SK-N-SH (cell line): Measurements from ENCODE around the gene FRMD5. TPM values are rescaled to one million over a fixed set of nuclear protein-coding genes. Genes with fewer than 3 reads are reported as not detected.

Experiments used
- CTCF ChIA-PET: fragments of 300-600, 350-600 bp; formaldehyde crosslinking; extraction: SDS; loops from one replicate; lab custom pipeline; 2021; lab: Yijun Ruan, JAX
- POLR2A ChIA-PET: fragments of 350-600 bp; sonication (Branson Sonifier 250); formaldehyde crosslinking; extraction: SDS; loops from one replicate; lab custom pipeline; 2020; ENCODE audit warnings: antibody characterized with exemption, inconsistent platforms; lab: Yijun Ruan, JAX
- DNase-seq: peaks from one replicate; pipeline ENCODE4 v3.0.0; 2012
- H2AFZ ChIP-seq: fragments of 200-600 bp; sonication (generic); 2 replicates; pipeline ENCODE4 v1.8.1; 2016; ENCODE audit warnings: antibody characterized with exemption, mild to moderate bottlenecking, low read depth
- H3F3A ChIP-seq: fragments of 200-600 bp; sonication (generic); replicated peaks from 2 replicates; pipeline ENCODE3; 2016; ENCODE audit warnings: antibody characterized with exemption, mild to moderate bottlenecking; ENCODE audit not compliant: insufficient read depth
- H3K27ac ChIP-seq, 2 experiments: fragments of 200-500 bp in 1 of 2; fragments of 200-600 bp in 1 of 2; sonication (Bioruptor generic) in 1 of 2; sonication (generic), shearing (Covaris generic) in 1 of 2; 2 replicates each; pipeline versions ENCODE4 v1.5.1 to v1.6.1; 2014 to 2016; ENCODE audit warnings: low read depth in 2 of 2, inconsistent platforms in 1 of 2, low read length in 1 of 2, mild to moderate bottlenecking in 1 of 2, mixed read lengths in 1 of 2
- H3K27me3 ChIP-seq: fragments of 200-600 bp; sonication (generic), shearing (Covaris generic); 2 replicates; pipeline ENCODE4 v1.6.1; 2016; ENCODE audit warnings: mixed run types; ENCODE audit not compliant: insufficient read depth
- H3K36me3 ChIP-seq, 2 experiments: fragments of 200-500 bp in 1 of 2; fragments of 200-600 bp in 1 of 2; sonication (Bioruptor generic) in 1 of 2; sonication (generic) in 1 of 2; replicated peaks in 1 of 2; 2 replicates each; pipeline versions ENCODE3 to v1.5.1; 2014 to 2016; ENCODE audit warnings: low read length in 1 of 2, mild to moderate bottlenecking in 1 of 2; ENCODE audit not compliant: insufficient read depth in 2 of 2, control insufficient read depth in 1 of 2
- H3K4me1 ChIP-seq, 2 experiments: fragments of 200-500 bp in 1 of 2; fragments of 200-600 bp in 1 of 2; sonication (Bioruptor generic) in 1 of 2; sonication (generic), shearing (Covaris generic) in 1 of 2; 2 replicates each; pipeline versions ENCODE4 v1.5.1 to v1.6.1; 2014 to 2016; ENCODE audit warnings: low read depth in 1 of 2, low read length in 1 of 2, mixed run types in 1 of 2; ENCODE audit not compliant: insufficient read depth in 2 of 2, control insufficient read depth in 1 of 2
- H3K4me2 ChIP-seq: fragments of 200-600 bp; sonication (generic), shearing (Covaris generic); 2 replicates; pipeline ENCODE4 v1.6.1; 2017; ENCODE audit warnings: mixed run types
- H3K4me3 ChIP-seq, 2 experiments: fragments of 200-500 bp in 1 of 2; fragments of 200-600 bp in 1 of 2; sonication (Bioruptor generic) in 1 of 2; sonication (generic), shearing (Covaris generic) in 1 of 2; 2 replicates each; pipeline versions ENCODE4 v1.5.1 to v1.8.1; 2014 to 2016; ENCODE audit warnings: low read depth in 2 of 2, inconsistent platforms in 1 of 2, low read length in 1 of 2, mild to moderate bottlenecking in 1 of 2, mixed read lengths in 1 of 2, moderate library complexity in 1 of 2
- H3K79me2 ChIP-seq: fragments of 200-600 bp; sonication (generic); 2 replicates; pipeline ENCODE4 v1.8.1; 2017; ENCODE audit warnings: mild to moderate bottlenecking; ENCODE audit not compliant: insufficient read depth
- H3K9ac ChIP-seq: fragments of 200-600 bp; sonication (generic); 2 replicates; pipeline ENCODE4 v1.6.1; 2017; ENCODE audit warnings: mixed run types
- H3K9me2 ChIP-seq: fragments of 200-600 bp; sonication (generic); 2 replicates; pipeline ENCODE4 v1.6.1; 2017; ENCODE audit warnings: mixed run types
- H3K9me3 ChIP-seq: fragments of 200-600 bp; sonication (generic); 2 replicates; pipeline ENCODE4 v1.6.1; 2017; ENCODE audit warnings: mixed run types, mild to moderate bottlenecking, moderate library complexity
- H4K20me1 ChIP-seq: fragments of 200-600 bp; sonication (generic); 2 replicates; pipeline ENCODE4 v1.6.1; 2017; ENCODE audit warnings: mild to moderate bottlenecking, mixed run types; ENCODE audit not compliant: insufficient read depth
- CTCF ChIP-seq: fragments of 200-600 bp; sonication (generic); IDR thresholded peaks from 2 replicates; pipeline ENCODE4 v1.6.1; 2017; ENCODE audit warnings: antibody characterized with exemption, mild to moderate bottlenecking, moderate library complexity
- ELF1 ChIP-seq: IDR thresholded peaks from 2 replicates; pipeline ENCODE4 v1.4.0; 2012
- EP300 ChIP-seq, 2 experiments: IDR thresholded peaks; 2 replicates each; pipeline versions ENCODE4 v1.4.0 to v1.6.1; 2012; ENCODE audit warnings: borderline replicate concordance in 1 of 2, low read depth in 1 of 2, low read length in 1 of 2
- FOXJ3 ChIP-seq: sonication (generic); formaldehyde crosslinking; IDR thresholded peaks from 2 replicates; pipeline ENCODE4 v1.5.1; 2020; ENCODE audit warnings: mild to moderate bottlenecking, missing genetic modification reagents
- GABPA ChIP-seq: IDR thresholded peaks from 2 replicates; pipeline ENCODE4 v1.4.0; 2012; ENCODE audit warnings: low read depth, mild to moderate bottlenecking
- GATA2 ChIP-seq: sonication (generic); formaldehyde crosslinking; IDR thresholded peaks from 2 replicates; pipeline ENCODE4 v1.5.0; 2020; ENCODE audit warnings: mild to moderate bottlenecking, missing genetic modification reagents
- MAX ChIP-seq: IDR thresholded peaks from 2 replicates; pipeline ENCODE4 v1.4.0; 2012; ENCODE audit warnings: low read depth
- MXI1 ChIP-seq: IDR thresholded peaks from 2 replicates; pipeline ENCODE4 v1.6.1; 2012; ENCODE audit warnings: mild to moderate bottlenecking, low read depth, low read length, improper control_type of control experiment
- PBX3 ChIP-seq: IDR thresholded peaks from 2 replicates; pipeline ENCODE4; 2012
- POLR2AphosphoS5 ChIP-seq: IDR thresholded peaks from 2 replicates; pipeline ENCODE4 v1.6.1; 2012; ENCODE audit warnings: low read depth, low read length
- RAD21 ChIP-seq: IDR thresholded peaks from 2 replicates; pipeline ENCODE4 v1.6.1; 2012; ENCODE audit warnings: mild to moderate bottlenecking, low read length
- RCOR1 ChIP-seq: fragments of 150-350 bp; IDR thresholded peaks from 2 replicates; pipeline ENCODE4 v1.6.1; 2017; ENCODE audit warnings: antibody characterized with exemption, low read length
- REST ChIP-seq: IDR thresholded peaks from 2 replicates; pipeline ENCODE4 v1.6.1; 2012; ENCODE audit warnings: mild to moderate bottlenecking, low read depth, low read length, moderate library complexity
- RXRA ChIP-seq: IDR thresholded peaks from 2 replicates; pipeline ENCODE4 v1.4.0; 2012; ENCODE audit warnings: low read depth, mild to moderate bottlenecking, borderline replicate concordance
- SIN3A ChIP-seq: IDR thresholded peaks from 2 replicates; pipeline ENCODE4 v1.6.1; 2012; ENCODE audit warnings: low read depth, mild to moderate bottlenecking, low read length, moderate library complexity, borderline replicate concordance
- SMC3 ChIP-seq: IDR thresholded peaks from 2 replicates; pipeline ENCODE4 v1.6.1; 2012; ENCODE audit warnings: low read depth, low read length, improper control_type of control experiment
- TAF1 ChIP-seq: IDR thresholded peaks from 2 replicates; pipeline ENCODE4 v1.6.1; 2012; ENCODE audit warnings: low read depth, mild to moderate bottlenecking, low read length, moderate library complexity, borderline replicate concordance
- TCF12 ChIP-seq: IDR thresholded peaks from 2 replicates; pipeline ENCODE4 v1.4.0; 2012
- USF1 ChIP-seq: IDR thresholded peaks from 2 replicates; pipeline ENCODE4 v1.4.0; 2012; ENCODE audit warnings: low read depth, borderline replicate concordance
- USF2 ChIP-seq: fragments of 150-350 bp; IDR thresholded peaks from 2 replicates; pipeline ENCODE4 v1.6.1; 2017; ENCODE audit warnings: antibody characterized with exemption, low read length, low read depth, borderline replicate concordance
- YY1 ChIP-seq: IDR thresholded peaks from 2 replicates; pipeline ENCODE4 v1.4.0; 2012; ENCODE audit warnings: low read depth, mild to moderate bottlenecking
- ZBTB33 ChIP-seq: IDR thresholded peaks from 2 replicates; pipeline ENCODE4 v1.4.0; 2012; ENCODE audit warnings: low read depth, borderline replicate concordance
- WGBS: methylation state at CpG from one replicate; pipeline ENCODE4 v1.1.6; 2017; ENCODE audit warnings: low lambda C conversion rate; 5-methylcytosine and 5-hydroxymethylcytosine counted together
- polyA plus RNA-seq, 3 experiments: library from polyadenylated mRNA; depleted of rRNA; stranded (reverse); fragments of >200 nt; gene quantifications; 2 replicates each; pipeline ENCODE4 v1.2.3, GENCODE V29; 2012

The FRMD5 gene
- polyA plus RNA-seq, 1 of the 3 experiments (the other 2 are of a cell fraction), result 24.8 TPM

- no peak overlapping the region for H3K4me3 ChIP-seq
- no peak overlapping the region for H3K9ac ChIP-seq
- H3F3A ChIP-seq, result peaks cover 9% of the 10 kb centered on the region
- peak overlapping the region; percentile 10; the same call in 1 of the 2 replicates for H3K4me2 ChIP-seq
- no peaks in the 10 kb centered on the region for H3K27me3 ChIP-seq
- DNase-seq, result no peak
- H3K79me2 ChIP-seq, result peaks cover 17% of the 10 kb centered on the region
- ChIA-PET POLR2A (no interaction called here), CTCF (interaction anchor here (0.7 kb wide), 1 partner anchor 45 kb away, joined by 3 read pairs; no protein-coding TSS in a partner anchor)
- H3K27ac ChIP-seq, result peak overlapping the region in 1 of 2 experiments; percentile 40; a peak in 2 of 4 replicates
- H3K9me2 ChIP-seq, result no peaks in the 10 kb centered on the region
- no peaks in the 10 kb centered on the region for H3K9me3 ChIP-seq
- peaks cover 0 to 11% of the 10 kb centered on the region in 2 experiments; a peak in 2 of 4 replicates for H3K4me1 ChIP-seq
- H3K36me3 ChIP-seq, result peaks cover 0 to 4% of the 10 kb centered on the region in 2 experiments
- WGBS, result 53% methylated on average over 1 of the region's 1 CpG
- H2AFZ ChIP-seq, result no peak overlapping the region
- peaks cover 24% of the 10 kb centered on the region for H4K20me1 ChIP-seq
- TF ChIP-seq PBX3, result no peak
- TF ChIP-seq REST, result no peak
- TF ChIP-seq YY1, result no peak
- TF ChIP-seq ELF1, result no peak
- no peak for TF ChIP-seq TAF1
- no peak for TF ChIP-seq SIN3A
- peak in 1 of 2 experiments; percentile 33; a peak in 1 of 4 replicates for TF ChIP-seq EP300 (IDR thresholded peaks at IDR 0.05; ENCODE audit: borderline replicate concordance in 1 of 2, low read depth in 1 of 2, low read length in 1 of 2)
- TF ChIP-seq FOXJ3, result no peak
- no peak for TF ChIP-seq RCOR1
- peak; percentile 55 for TF ChIP-seq TCF12
- TF ChIP-seq RAD21, result no peak
- no peak for TF ChIP-seq GATA2
- TF ChIP-seq MXI1, result no peak
- no peak for TF ChIP-seq SMC3
- no peak for TF ChIP-seq GABPA
- TF ChIP-seq RXRA, result no peak
- no peak for TF ChIP-seq ZBTB33
- no peak for TF ChIP-seq USF2
- TF ChIP-seq CTCF, result no peak
- no peak for TF ChIP-seq USF1
- TF ChIP-seq POLR2AphosphoS5, result no peak
- no peak for TF ChIP-seq MAX
These were observed 185.0 kb downstream of the FRMD5 start for GRCh38 chr15:44010089-44010488.
